H1 (cell line): Measurements from ENCODE around the gene JPH3. TPM values are rescaled to one million over a fixed set of nuclear protein-coding genes. Genes with fewer than 3 reads are reported as not detected.

Source experiments
- CTCF ChIA-PET: fragments of 300-600 bp; sonication (Branson Sonifier 250); formaldehyde crosslinking; loops from one replicate; lab custom pipeline; 2021; ENCODE audit not compliant: partially characterized antibody; lab: Charles Lee
- POLR2A ChIA-PET: fragments of 300-600 bp; sonication (Branson Sonifier 250); formaldehyde crosslinking; loops from one replicate; lab custom pipeline; 2021; ENCODE audit warnings: inconsistent platforms; ENCODE audit not compliant: partially characterized antibody; lab: Charles Lee
- DNase-seq, 2 experiments: peaks; one replicate each; pipeline versions ENCODE4 v3.0.0 to v3.0.0-alpha.2; 2010 to 2022; ENCODE audit warnings: low spot score in 2 of 2, low read depth in 1 of 2, mixed read lengths in 1 of 2
- FAIRE-seq: peaks from 2 replicates; lab custom pipeline; 2011; peaks lifted over from hg19 to GRCh38; lab: Jason Lieb, UNC
- H2AFZ ChIP-seq: 2 replicates; pipeline ENCODE4 v1.8.1; 2012; ENCODE audit warnings: low read length, inconsistent platforms
- H2AK5ac ChIP-seq: 2 replicates; pipeline ENCODE4 v1.6.1; 2013; ENCODE audit warnings: low read depth, low read length
- H2BK120ac ChIP-seq: replicated peaks from 2 replicates; pipeline ENCODE3; 2013; ENCODE audit warnings: low read depth, low read length, inconsistent platforms
- H2BK12ac ChIP-seq: 2 replicates; pipeline ENCODE4 v1.6.1; 2013; ENCODE audit warnings: low read depth, low read length
- H2BK15ac ChIP-seq: 2 replicates; pipeline ENCODE4 v1.6.1; 2013; ENCODE audit warnings: low read length
- H2BK20ac ChIP-seq: 2 replicates; pipeline ENCODE4 v1.6.1; 2013; ENCODE audit warnings: low read length
- H2BK5ac ChIP-seq: 2 replicates; pipeline ENCODE4 v1.6.1; 2013; ENCODE audit warnings: low read depth, low read length
- H3K14ac ChIP-seq: 2 replicates; pipeline ENCODE4 v1.6.1; 2013; ENCODE audit warnings: inconsistent platforms; ENCODE audit not compliant: insufficient read length
- H3K18ac ChIP-seq: 2 replicates; pipeline ENCODE4 v1.6.1; 2013; ENCODE audit warnings: low read length; ENCODE audit errors: extremely low read depth
- H3K23ac ChIP-seq: 2 replicates; pipeline ENCODE4 v1.6.1; 2013; ENCODE audit warnings: inconsistent platforms; ENCODE audit not compliant: insufficient read length
- H3K23me2 ChIP-seq: 2 replicates; pipeline ENCODE4 v1.6.1; 2013; ENCODE audit warnings: low read depth, low read length
- H3K27ac ChIP-seq: 2 replicates; pipeline ENCODE4 v1.6.1; 2011; ENCODE audit warnings: low read depth, low read length, inconsistent platforms
- H3K27me3 ChIP-seq, 4 experiments: replicated peaks in 1 of 4; 1 replicate in 1 of 4; 2 replicates in 3 of 4; pipeline versions ENCODE4 v1.6.1 to v1.8.1; 2011 to 2013; ENCODE audit warnings: low read length in 3 of 4, mild to moderate bottlenecking in 3 of 4, inconsistent platforms in 2 of 4, mixed read lengths in 2 of 4, moderate library complexity in 1 of 4; ENCODE audit not compliant: control insufficient read depth in 3 of 4, insufficient read depth in 3 of 4; ENCODE audit errors: extremely low read depth in 1 of 4
- H3K36me3 ChIP-seq, 4 experiments: 2 replicates each; pipeline versions ENCODE4 v1.6.1 to v1.8.1; 2011 to 2013; ENCODE audit warnings: mild to moderate bottlenecking in 4 of 4, low read length in 3 of 4, moderate library complexity in 2 of 4, control low read depth in 1 of 4, inconsistent platforms in 1 of 4; ENCODE audit not compliant: insufficient read depth in 4 of 4, control insufficient read depth in 2 of 4
- H3K4ac ChIP-seq: replicated peaks from 2 replicates; pipeline ENCODE3; 2013; ENCODE audit warnings: low read length, low read depth, mixed read lengths, inconsistent platforms; ENCODE audit not compliant: insufficient read length
- H3K4me1 ChIP-seq, 4 experiments: replicated peaks in 1 of 4; 1 replicate in 1 of 4; 2 replicates in 3 of 4; pipeline versions ENCODE4 v1.6.1 to v1.8.1; 2011 to 2013; ENCODE audit warnings: low read length in 3 of 4, inconsistent platforms in 2 of 4, mixed read lengths in 1 of 4; ENCODE audit not compliant: insufficient read depth in 4 of 4, control insufficient read depth in 3 of 4
- H3K4me2 ChIP-seq, 2 experiments: 2 replicates each; pipeline versions ENCODE4 v1.6.1 to v1.8.1; 2011 to 2013; ENCODE audit warnings: low read depth in 2 of 2, low read length in 2 of 2, control low read depth in 1 of 2, inconsistent platforms in 1 of 2, mild to moderate bottlenecking in 1 of 2; ENCODE audit not compliant: insufficient read depth in 1 of 2
- H3K4me3 ChIP-seq, 4 experiments: fragments of 200-600, 300-600 bp in 1 of 4; sonication (generic), shearing (Covaris generic), sonication (Bioruptor Twin) in 1 of 4; 2 replicates each; pipeline versions ENCODE4 v1.5.1 to v1.8.1; 2011 to 2016; ENCODE audit warnings: low read length in 4 of 4, low read depth in 3 of 4, control low read depth in 2 of 4, inconsistent platforms in 2 of 4, mild to moderate bottlenecking in 2 of 4, mixed read lengths in 1 of 4, moderate library complexity in 1 of 4; ENCODE audit not compliant: insufficient read depth in 2 of 4; ENCODE audit errors: extremely low read depth in 1 of 4
- H3K56ac ChIP-seq: replicated peaks from 2 replicates; pipeline ENCODE3; 2013; ENCODE audit warnings: low read depth, mild to moderate bottlenecking, mixed read lengths, low read length, inconsistent platforms; ENCODE audit not compliant: insufficient read length
- H3K79me1 ChIP-seq: 2 replicates; pipeline ENCODE4 v1.6.1; 2013; ENCODE audit warnings: low read depth, low read length, control low read depth
- H3K79me2 ChIP-seq, 2 experiments: 2 replicates each; pipeline versions ENCODE4 v1.6.1 to v1.8.1; 2012 to 2013; ENCODE audit warnings: low read length in 2 of 2, mild to moderate bottlenecking in 2 of 2, inconsistent platforms in 1 of 2; ENCODE audit not compliant: insufficient read depth in 2 of 2, control insufficient read depth in 1 of 2
- H3K9ac ChIP-seq, 4 experiments: replicated peaks in 1 of 4; 1 replicate in 1 of 4; 2 replicates in 3 of 4; pipeline versions ENCODE4 v1.6.1 to v1.8.1; 2011 to 2013; ENCODE audit warnings: low read depth in 3 of 4, low read length in 3 of 4, control low read depth in 2 of 4, mild to moderate bottlenecking in 2 of 4, moderate library complexity in 2 of 4, inconsistent platforms in 1 of 4; ENCODE audit errors: extremely low read depth in 1 of 4
- H3K9me3 ChIP-seq, 2 experiments: 2 replicates each; pipeline versions ENCODE4 v1.6.1 to v1.8.1; 2012 to 2013; ENCODE audit warnings: mild to moderate bottlenecking in 2 of 2, moderate library complexity in 2 of 2, control low read depth in 1 of 2, inconsistent platforms in 1 of 2, low read depth in 1 of 2, low read length in 1 of 2, mixed read lengths in 1 of 2; ENCODE audit not compliant: insufficient read depth in 2 of 2
- H4K20me1 ChIP-seq, 2 experiments: replicated peaks in 1 of 2; 2 replicates each; pipeline versions ENCODE3 to v1.8.1; 2011 to 2013; ENCODE audit warnings: inconsistent platforms in 2 of 2, low read length in 2 of 2, mild to moderate bottlenecking in 1 of 2; ENCODE audit not compliant: insufficient read depth in 2 of 2, control insufficient read depth in 1 of 2
- H4K5ac ChIP-seq: 2 replicates; pipeline ENCODE4 v1.6.1; 2013; ENCODE audit warnings: low read length, low read depth, mixed read lengths, inconsistent platforms; ENCODE audit not compliant: insufficient read length
- H4K8ac ChIP-seq: 2 replicates; pipeline ENCODE4 v1.8.0; 2013; ENCODE audit warnings: mild to moderate bottlenecking, moderate library complexity, low read length, inconsistent platforms; ENCODE audit not compliant: insufficient read depth; ENCODE audit errors: extremely low read depth
- H4K91ac ChIP-seq: replicated peaks from 2 replicates; pipeline ENCODE3; 2013; ENCODE audit warnings: low read length, mixed read lengths, inconsistent platforms; ENCODE audit not compliant: insufficient read length
- BACH1 ChIP-seq: IDR thresholded peaks from 2 replicates; pipeline ENCODE4 v1.6.1; 2012; ENCODE audit warnings: low read length, improper control_type of control experiment
- CEBPB ChIP-seq: IDR thresholded peaks from 2 replicates; pipeline ENCODE4 v1.6.1; 2012; ENCODE audit warnings: low read depth, low read length
- EP300 ChIP-seq, 2 experiments: IDR thresholded peaks; 1 replicate in 1 of 2; 2 replicates in 1 of 2; pipeline ENCODE4 v1.6.1; 2011 to 2012; ENCODE audit warnings: low read depth in 2 of 2, low read length in 2 of 2, mild to moderate bottlenecking in 2 of 2, borderline replicate concordance in 1 of 2, inconsistent platforms in 1 of 2, moderate library complexity in 1 of 2
- GTF2F1 ChIP-seq: IDR thresholded peaks from 2 replicates; pipeline ENCODE4 v1.6.1; 2012; ENCODE audit warnings: low read depth, low read length, improper control_type of control experiment, borderline replicate concordance
- HDAC2 ChIP-seq, 2 experiments: fragments of 300-600 bp in 1 of 2; sonication (generic) in 1 of 2; IDR thresholded peaks; 2 replicates each; pipeline ENCODE4 v1.6.1; 2011 to 2012; ENCODE audit warnings: low read depth in 2 of 2, low read length in 2 of 2, mild to moderate bottlenecking in 2 of 2, moderate library complexity in 2 of 2, borderline replicate concordance in 1 of 2, inconsistent platforms in 1 of 2
- HDAC6 ChIP-seq: IDR thresholded peaks from one replicate; pipeline ENCODE4 v1.7.1; 2012; ENCODE audit warnings: low read depth, mild to moderate bottlenecking, inconsistent platforms, low read length, moderate library complexity
- POLR2AphosphoS5 ChIP-seq: IDR thresholded peaks from 2 replicates; pipeline ENCODE4 v1.6.1; 2011; ENCODE audit warnings: low read depth, low read length
- RFX5 ChIP-seq: IDR thresholded peaks from 2 replicates; pipeline ENCODE4 v1.6.1; 2011; ENCODE audit warnings: low read depth, low read length, improper control_type of control experiment, borderline replicate concordance
- RNF2 ChIP-seq: fragments of 200-900, 300-1000 bp; sonication (generic); IDR thresholded peaks from 2 replicates; pipeline ENCODE4 v1.7.1; 2016; ENCODE audit warnings: borderline replicate concordance, low read depth, mild to moderate bottlenecking, antibody characterized with exemption, low read length; ENCODE audit not compliant: poor library complexity, severe bottlenecking; ENCODE audit errors: missing control alignments
- SRF ChIP-seq: IDR thresholded peaks from 2 replicates; pipeline ENCODE4 v1.6.1; 2011; ENCODE audit warnings: mild to moderate bottlenecking, low read depth, low read length, moderate library complexity
- TAF1 ChIP-seq: IDR thresholded peaks from 2 replicates; pipeline ENCODE4 v1.6.1; 2011; ENCODE audit warnings: mild to moderate bottlenecking, low read depth, low read length
- ZNF274 ChIP-seq: IDR thresholded peaks from 2 replicates; pipeline ENCODE4 v1.7.0; 2012; ENCODE audit warnings: low read length, borderline replicate concordance; ENCODE audit errors: extremely low read depth
- WGBS, 2 experiments: shearing (Covaris generic) in 1 of 2; methylation state at CpG; one replicate each; pipeline versions ENCODE4 v1.1.6 to v1.1.7; 2013 to 2015; ENCODE audit warnings: low lambda C conversion rate in 2 of 2, mixed read lengths in 2 of 2, inconsistent platforms in 1 of 2, low coverage in 1 of 2, missing lambda C conversion rate in 1 of 2; ENCODE audit not compliant: insufficient replicate concordance in 2 of 2, insufficient coverage in 1 of 2, insufficient read length in 1 of 2; ENCODE audit errors: extremely low coverage in 1 of 2, missing lambda C conversion rate in 1 of 2; 5-methylcytosine and 5-hydroxymethylcytosine counted together
- polyA plus RNA-seq, 7 experiments: library from polyadenylated mRNA; depleted of rRNA in 3 of 7; stranded (reverse) in 5 of 7; unstranded in 2 of 7; fragments of >200 nt in 5 of 7; fragments of 200-250 nt in 2 of 7; gene quantifications; 1 replicate in 5 of 7; 2 replicates in 1 of 7; 4 replicates in 1 of 7; pipeline versions ENCODE4 v1.2.1 to v1.2.3, GENCODE V29; 2011 to 2013; ENCODE audit warnings: missing spikeins in 2 of 7, mixed read lengths in 2 of 7
- total RNA-seq: library from RNA; stranded (reverse); fragmentation: NEBNext Ultra II Directional; extraction: Animal tissue kit (Norgen Biotek cat#: 25700); gene quantifications from 2 replicates; pipeline ENCODE4 v1.2.1, GENCODE V29; 2021

Gene JPH3
- total and polyA plus RNA-seq, 2 of the 8 experiments (the other 6 are each of a cell fraction or from before 2014, with no cell fraction given): 10.3 to 28.3 TPM

- Histone ChIP-seq H2BK12ac (no peak overlapping the region), H2BK20ac (no peak overlapping the region), H2BK5ac (no peak overlapping the region), H3K79me2 (peaks cover 0 to 18% of the 10 kb centered on the region in 2 experiments; a peak in 2 of 4 replicates), H3K23ac (no peak overlapping the region), H3K9ac (no peak overlapping the region), H4K20me1 (peaks cover 37 to 49% of the 10 kb centered on the region in 2 experiments), H3K27ac (no peak overlapping the region), H3K4me2 (no peak overlapping the region), H2AK5ac (no peak overlapping the region), H3K18ac (no peak overlapping the region), H4K8ac (no peak overlapping the region; the same call in 1 of the 2 replicates), H3K56ac (no peak overlapping the region), H3K27me3 (peaks cover 0 to 9% (median 2%) of the 10 kb centered on the region in 4 experiments; a peak in 2 of 7 replicates), H4K91ac (no peak overlapping the region), H3K4me1 (peaks cover 0 to 7% (median 4%) of the 10 kb centered on the region in 4 experiments; a peak in 5 of 7 replicates), H3K4me3 (no peak overlapping the region), H2AFZ (no peak overlapping the region), H3K36me3 (no peaks in the 10 kb centered on the region; a peak in 1 of 8 replicates), H3K9me3 (no peaks in the 10 kb centered on the region), H3K14ac (no peak overlapping the region), H4K5ac (no peak overlapping the region), H2BK120ac (no peak overlapping the region), H3K4ac (no peak overlapping the region), H3K79me1 (peaks cover 14% of the 10 kb centered on the region), H3K23me2 (peaks cover 10% of the 10 kb centered on the region), H2BK15ac (no peak overlapping the region)
- POLR2A ChIA-PET: no interaction called here
- WGBS, 2 experiments: 91% methylated on average over 19 of the region's 19 CpGs; no CpG with 5 or more reads in 1 of the 2 experiments
- DNase-seq (no peak), FAIRE-seq (no peak)
- TF ChIP-seq POLR2AphosphoS5: no peak
- no peak for TF ChIP-seq EP300 (IDR thresholded peaks at IDR 0.05; ENCODE audit: borderline replicate concordance in 1 of 2, low read depth in 2 of 2, low read length in 2 of 2)
- TF ChIP-seq ZNF274: no peak
- TF ChIP-seq TAF1: no peak
- no peak for TF ChIP-seq SRF
- TF ChIP-seq HDAC2 (IDR thresholded peaks at IDR 0.05; ENCODE audit: borderline replicate concordance in 1 of 2, low read depth in 2 of 2, low read length in 2 of 2): no peak
- TF ChIP-seq HDAC6: no peak
- TF ChIP-seq GTF2F1: no peak
- TF ChIP-seq RFX5: no peak
- TF ChIP-seq RNF2: no peak
- no peak for TF ChIP-seq CEBPB
- no peak for TF ChIP-seq BACH1
- CTCF ChIA-PET: interaction anchor here (0.9 to 5.7 kb wide), 6 partner anchors 9 to 29 kb away, joined by 3 to 39 read pairs (median 4); no protein-coding TSS in a partner anchor
Measured at GRCh38 chr16:87607223-87607622, 4.9 kb downstream of the JPH3 start.
